Tibial nerve (tissue), 4 donors: ENCODE measurements around the gene THBS3.

Experiments
- EP300 ChIP-seq, 2 donors: sonication (generic); formaldehyde crosslinking; IDR thresholded peaks; one replicate each; pipeline ENCODE4 v1.6.1; 2017; ENCODE audit warnings: antibody characterized with exemption in 2 of 2, mild to moderate bottlenecking in 1 of 2
- POLR2A ChIP-seq, 2 donors: fragments of 450-650 bp; IDR thresholded peaks; one replicate each; pipeline ENCODE4 v1.6.1; 2017; ENCODE audit warnings: antibody characterized with exemption in 2 of 2, mild to moderate bottlenecking in 2 of 2, moderate library complexity in 2 of 2
- TF ChIP-seq, protein P1 (sequence below), 5 experiments: fragments of 200-600 bp in 3 of 5; fragments of 450-650 bp in 2 of 5; sonication (generic) in 3 of 5; IDR thresholded peaks; one replicate each; pipeline ENCODE4 v1.5.1; 2016 to 2019; ENCODE audit warnings: antibody characterized with exemption in 5 of 5, mild to moderate bottlenecking in 3 of 5, moderate library complexity in 2 of 5

DNA sequence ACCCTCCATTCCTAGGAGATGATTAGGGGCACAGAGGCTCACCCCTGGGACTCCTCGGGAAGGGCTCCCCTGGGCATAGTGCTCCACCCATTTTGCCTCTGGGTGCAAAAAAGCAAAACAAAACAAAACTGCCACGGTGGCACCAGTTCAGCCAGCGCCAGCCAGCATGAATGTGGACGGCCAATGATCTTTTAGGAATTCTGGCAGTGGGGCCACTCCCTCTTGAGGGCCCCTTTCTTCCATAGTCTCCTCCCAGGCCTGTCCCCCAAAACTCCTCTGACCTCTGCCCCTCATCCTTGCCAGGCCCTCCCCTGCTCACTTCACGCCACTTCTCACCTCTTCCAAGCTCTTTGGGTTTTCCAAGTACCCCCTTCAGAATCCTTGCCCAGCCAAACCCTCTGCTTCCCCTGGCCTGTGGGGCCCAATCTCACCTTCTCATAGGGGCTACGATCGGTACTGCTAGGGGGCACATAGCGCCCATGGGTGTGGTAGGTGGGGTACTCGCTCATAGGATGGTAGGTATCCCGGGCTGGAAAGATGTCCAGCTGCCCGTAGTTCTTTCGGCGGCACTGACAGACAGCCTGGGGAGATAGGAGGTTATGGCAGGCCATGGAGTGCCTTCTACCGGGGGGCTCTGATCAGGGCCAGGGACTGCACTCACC, 20.8 kb downstream of the THBS3 start:
- TF ChIP-seq, protein P1, sequence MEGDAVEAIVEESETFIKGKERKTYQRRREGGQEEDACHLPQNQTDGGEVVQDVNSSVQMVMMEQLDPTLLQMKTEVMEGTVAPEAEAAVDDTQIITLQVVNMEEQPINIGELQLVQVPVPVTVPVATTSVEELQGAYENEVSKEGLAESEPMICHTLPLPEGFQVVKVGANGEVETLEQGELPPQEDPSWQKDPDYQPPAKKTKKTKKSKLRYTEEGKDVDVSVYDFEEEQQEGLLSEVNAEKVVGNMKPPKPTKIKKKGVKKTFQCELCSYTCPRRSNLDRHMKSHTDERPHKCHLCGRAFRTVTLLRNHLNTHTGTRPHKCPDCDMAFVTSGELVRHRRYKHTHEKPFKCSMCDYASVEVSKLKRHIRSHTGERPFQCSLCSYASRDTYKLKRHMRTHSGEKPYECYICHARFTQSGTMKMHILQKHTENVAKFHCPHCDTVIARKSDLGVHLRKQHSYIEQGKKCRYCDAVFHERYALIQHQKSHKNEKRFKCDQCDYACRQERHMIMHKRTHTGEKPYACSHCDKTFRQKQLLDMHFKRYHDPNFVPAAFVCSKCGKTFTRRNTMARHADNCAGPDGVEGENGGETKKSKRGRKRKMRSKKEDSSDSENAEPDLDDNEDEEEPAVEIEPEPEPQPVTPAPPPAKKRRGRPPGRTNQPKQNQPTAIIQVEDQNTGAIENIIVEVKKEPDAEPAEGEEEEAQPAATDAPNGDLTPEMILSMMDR (IDR thresholded peaks at IDR 0.05), result no peak
- TF ChIP-seq POLR2A (IDR thresholded peaks at IDR 0.05) (no peak), EP300 (IDR thresholded peaks at IDR 0.05) (no peak)
